Endometrial microvascular endothelial cells (primary cell): ENCODE data around the gene FAM237A. TPM values are rescaled to one million over a fixed set of nuclear protein-coding genes. Genes with fewer than 3 reads are reported as not detected.

Source experiments
- in situ Hi-C: cut with HindIII; loops from 2 replicates; pipeline ENCODE4 v1.10.0; 2017; ENCODE audit warnings: low sequenced_read_pairs, low pct_unique_long_range_greater_than_20kb; ENCODE audit errors: inconsistent ontology term
- total RNA-seq: library from RNA; depleted of rRNA; stranded (reverse); fragments of >200 nt; gene quantifications from one replicate; pipeline ENCODE4 v1.2.3, GENCODE V29; 2015; ENCODE audit errors: inconsistent ontology term

FAM237A gene
- total RNA-seq, 1 donor from 2014 or later = not detected

- in situ Hi-C loops = no loop called here
Observed at GRCh38 chr2:206670531-206671319, 28.4 kb downstream of the FAM237A start.

- in situ Hi-C loops = no loop called here
Observed at GRCh38 chr2:206683546-206683945, 41.3 kb downstream of the FAM237A start.

GRCh38 chr2:206688453-206688852 lies 46.2 kb downstream of the FAM237A start:
- in situ Hi-C loops = no loop called here

DNA sequence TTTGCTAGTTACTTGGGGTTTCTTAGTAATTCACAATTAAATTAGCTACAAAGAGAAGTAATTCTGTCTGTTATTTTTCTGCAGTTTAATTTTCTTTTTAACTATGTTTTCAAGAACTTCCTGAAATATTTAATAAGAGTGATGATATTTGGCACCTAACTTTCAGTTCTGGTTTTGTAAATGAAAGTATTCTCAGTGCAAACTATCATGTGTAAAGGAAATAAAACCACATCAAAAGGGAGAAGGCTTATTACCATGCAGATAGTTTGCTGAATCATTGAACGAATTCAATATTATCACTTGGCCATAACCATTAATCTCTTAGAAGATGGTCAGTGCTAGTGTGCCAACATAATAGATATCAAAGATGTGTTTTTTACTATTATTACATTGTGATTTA lies 46.7 kb downstream of the FAM237A start:
- in situ Hi-C loops = no loop called here

GRCh38 chr2:206692971-206693370 lies 50.7 kb downstream of the FAM237A start:
- in situ Hi-C loops = no loop called here

- in situ Hi-C loops = no loop called here
Observed at GRCh38 chr2:206693399-206694137, 51.3 kb downstream of the FAM237A start.

DNA sequence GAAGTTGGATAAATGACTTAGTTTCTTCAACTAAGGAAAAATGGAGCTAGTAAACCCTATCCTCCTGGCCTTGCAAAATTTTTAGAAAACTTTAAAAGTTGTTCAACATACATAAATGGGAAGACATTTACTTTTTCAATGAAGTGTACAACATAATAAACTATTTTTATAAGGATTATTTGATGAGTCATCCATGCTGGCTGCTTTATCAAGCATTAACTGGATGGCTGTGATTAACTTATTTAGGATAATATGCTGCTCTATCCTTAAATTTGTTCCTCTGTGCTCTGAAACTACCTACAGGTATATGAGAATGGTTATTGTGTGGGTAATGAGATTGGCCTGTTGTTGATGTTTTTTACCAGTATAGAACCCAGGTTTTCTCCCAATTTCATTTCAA lies 54.6 kb downstream of the FAM237A start:
- in situ Hi-C loops = no loop called here

DNA sequence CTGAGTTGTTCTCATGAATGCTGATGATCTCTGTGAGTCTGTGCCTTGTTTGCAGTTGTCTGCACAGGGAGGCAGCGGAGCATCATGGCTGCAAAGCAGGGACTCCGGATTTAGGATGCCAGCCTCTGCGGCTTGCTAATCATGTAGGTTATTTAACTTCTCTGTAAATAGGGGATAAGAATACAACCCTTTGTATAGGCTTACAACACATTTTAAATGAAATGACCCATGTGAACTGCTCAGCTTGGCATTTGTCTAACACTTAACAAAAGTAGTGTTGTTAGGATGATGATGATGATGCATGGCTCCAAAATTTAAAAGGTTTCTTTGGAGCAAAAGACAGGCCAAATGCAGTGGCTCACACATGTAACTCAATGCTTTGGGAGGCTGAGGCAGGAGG lies 56.5 kb downstream of the FAM237A start:
- in situ Hi-C loops = no loop called here

Other genes with a start within 250 kb of the FAM237A start
- gene ADAM23, start 199.0 kb upstream of the FAM237A start, total RNA-seq = 28.5 TPM
- not detected for gene DYTN, start 75.9 kb downstream of the FAM237A start, total RNA-seq
- gene MDH1B, start 122.8 kb downstream of the FAM237A start, total RNA-seq = 0.09 TPM
- 48.2 TPM for gene FASTKD2, start 123.1 kb downstream of the FAM237A start, total RNA-seq